ENCODE data around the gene RPS6KA2. TPM values are rescaled to one million over a fixed set of nuclear protein-coding genes. Genes with fewer than 3 reads are reported as not detected.

RPS6KA2 gene
- total RNA-seq, 2 experiments from 2014 or later: 9.3 to 10.9 TPM

DNA sequence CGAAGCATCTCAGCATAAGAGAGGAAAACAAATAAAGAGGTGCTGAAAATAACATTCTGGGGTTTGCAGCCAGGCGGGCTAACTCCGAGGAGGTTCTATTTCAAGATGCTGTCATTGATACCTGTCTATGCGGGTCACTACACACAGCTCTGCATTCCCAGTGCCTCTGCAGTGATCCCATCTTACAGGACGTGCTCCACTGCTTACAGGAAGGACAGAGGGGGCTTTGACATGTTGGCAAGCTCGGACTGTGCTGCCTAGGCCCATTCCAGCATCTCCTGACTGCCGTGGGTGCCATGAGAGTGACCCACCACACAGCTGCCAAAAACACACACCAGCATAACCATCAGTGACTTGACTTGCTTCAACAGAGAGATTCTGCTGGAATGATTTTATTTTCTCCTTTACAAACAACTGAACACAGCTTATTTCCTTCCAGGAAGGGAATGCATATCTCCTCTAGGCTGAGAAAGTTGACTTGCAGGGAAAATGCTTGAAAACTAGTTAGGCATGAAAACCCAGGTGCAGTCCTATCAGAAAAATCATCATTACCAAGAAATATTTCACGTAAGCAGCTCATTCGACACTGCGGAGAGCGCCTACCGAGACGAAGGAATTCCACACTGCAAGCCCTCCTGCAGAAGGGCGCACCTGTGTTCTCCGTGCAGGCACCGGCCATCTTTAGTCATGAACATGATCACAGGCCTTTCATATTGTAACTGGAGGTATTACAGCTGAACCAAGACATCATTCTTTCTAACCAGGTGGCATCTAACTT is 103.1 kb downstream of the RPS6KA2 start:
- H3K4me1 Mint-ChIP-seq: no peaks in the 10 kb centered on the region
- POLR2A ChIA-PET: no interaction called here

DNA sequence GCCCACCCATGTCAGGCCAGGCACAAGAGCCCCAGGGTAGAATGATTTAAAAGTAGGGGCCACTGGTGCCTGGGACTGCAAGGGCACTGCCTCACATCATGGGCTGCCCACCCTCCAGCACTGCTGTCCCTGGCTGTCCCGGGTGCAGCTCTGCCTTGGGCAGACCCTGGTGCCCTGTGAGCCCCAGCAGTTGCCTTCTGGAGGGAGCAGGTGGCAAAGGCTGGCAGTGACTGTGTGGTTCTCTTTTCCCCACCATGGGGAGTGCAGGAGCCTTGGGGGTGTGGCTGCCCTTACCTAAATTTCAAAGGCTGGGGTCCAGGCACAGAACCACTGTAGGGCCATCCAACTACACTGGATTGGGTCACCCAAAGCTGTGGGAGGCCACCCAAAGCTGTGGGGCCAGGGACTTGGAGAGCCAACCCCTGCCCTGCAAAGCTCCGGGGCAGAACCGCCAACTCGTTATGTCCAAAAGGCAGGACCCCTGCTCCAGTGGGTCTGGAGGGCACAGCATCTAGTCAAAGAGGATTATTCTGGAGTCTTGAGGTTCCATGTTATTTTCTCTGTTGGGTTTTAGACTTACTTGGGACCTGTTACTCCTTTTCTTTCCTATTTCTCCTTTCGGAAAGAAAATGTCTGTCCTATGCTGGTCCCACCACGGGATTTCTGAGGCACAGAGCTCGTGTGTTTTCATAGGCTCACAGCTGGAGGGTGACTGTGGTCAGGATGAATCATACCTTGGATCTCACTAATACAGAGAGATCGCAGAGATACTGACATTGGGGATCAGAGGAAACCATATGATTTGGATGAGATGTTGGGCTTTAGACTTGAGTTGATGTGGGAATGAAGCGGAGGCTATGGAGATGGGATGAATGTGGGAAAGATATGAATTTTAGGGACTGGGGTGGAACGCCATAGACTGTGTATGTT is 105.9 kb downstream of the RPS6KA2 start:
- no peaks in the 10 kb centered on the region for H3K9me3 Mint-ChIP-seq (ENCODE audit: low read depth)

More for the DNA sequence above, 103.1 kb downstream of the RPS6KA2 start:
- Mint-ChIP-seq H3K36me3 (ENCODE audit: low read depth) (peaks cover 4% of the 10 kb centered on the region), H3K27me3 (no peaks in the 10 kb centered on the region), H3K9me3 (ENCODE audit: low read depth) (no peaks in the 10 kb centered on the region), H3K4me3 (no peak overlapping the region), H3K27ac (no peak overlapping the region)
- DNase-seq (no peak), ATAC-seq (no peak)
- CTCF ChIA-PET: interaction anchor here (0.8 kb wide), 1 partner anchor 9 kb away, joined by 3 read pairs; no protein-coding TSS in a partner anchor
- intact Hi-C loops (cut with DNase I, micrococcal nuclease): no loop called here

DNA sequence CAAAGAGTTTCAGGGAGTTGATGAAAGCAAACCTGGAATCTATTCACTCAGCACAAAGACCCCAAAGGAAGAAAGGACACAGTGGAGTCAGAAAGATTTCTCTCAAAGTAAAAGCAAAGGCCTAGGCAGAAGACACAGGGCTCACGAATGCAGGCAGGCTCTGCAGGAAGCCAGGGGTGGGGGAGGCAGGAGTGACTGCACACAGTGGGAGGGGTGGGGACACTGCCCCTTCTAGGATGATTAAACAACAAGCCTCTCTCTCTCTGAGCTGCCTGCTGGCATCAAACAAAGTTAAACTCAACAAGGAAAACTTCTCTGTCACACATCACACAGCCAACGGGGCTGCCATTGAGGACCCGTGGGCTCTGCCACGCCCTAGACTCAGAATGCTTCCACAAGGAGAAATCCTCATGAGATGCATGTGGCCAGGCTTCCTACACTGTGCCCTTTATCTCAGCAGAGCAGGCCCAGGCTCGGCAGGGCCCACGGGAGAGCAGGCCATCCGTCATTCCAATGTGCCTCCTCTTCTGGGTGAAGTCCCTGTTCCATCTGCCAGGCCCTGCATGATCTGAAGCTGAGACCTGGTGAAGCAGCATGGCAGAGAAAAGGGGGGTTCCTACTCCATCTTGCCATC is 110.7 kb downstream of the RPS6KA2 start:
- ATAC-seq (no peak), DNase-seq (no peak)
- Mint-ChIP-seq H3K4me3 (no peak overlapping the region), H3K4me1 (peaks cover 15% of the 10 kb centered on the region), H3K27me3 (no peaks in the 10 kb centered on the region), H3K36me3 (ENCODE audit: low read depth) (no peaks in the 10 kb centered on the region), H3K27ac (no peak overlapping the region), H3K9me3 (ENCODE audit: low read depth) (no peaks in the 10 kb centered on the region)
- ChIA-PET POLR2A (no interaction called here), CTCF (interaction anchor here (0.7 to 1.1 kb wide), 2 partner anchors 51 to 111 kb away, joined by 3 to 5 read pairs; partner anchors contain the start of gene RPS6KA2)
- intact Hi-C loops (cut with DNase I, micrococcal nuclease): no loop called here

More for the DNA sequence above, 105.9 kb downstream of the RPS6KA2 start:
- Mint-ChIP-seq H3K36me3 (ENCODE audit: low read depth) (no peaks in the 10 kb centered on the region), H3K4me3 (no peak overlapping the region), H3K4me1 (no peaks in the 10 kb centered on the region), H3K27ac (no peak overlapping the region), H3K27me3 (no peaks in the 10 kb centered on the region)
- ChIA-PET POLR2A (no interaction called here), CTCF (interaction anchor here (0.6 kb wide), 1 partner anchor 339 kb away, joined by 3 read pairs; no protein-coding TSS in a partner anchor)
- DNase-seq: no peak
- no peak for ATAC-seq
- intact Hi-C loops (cut with DNase I, micrococcal nuclease): no loop called here

DNA sequence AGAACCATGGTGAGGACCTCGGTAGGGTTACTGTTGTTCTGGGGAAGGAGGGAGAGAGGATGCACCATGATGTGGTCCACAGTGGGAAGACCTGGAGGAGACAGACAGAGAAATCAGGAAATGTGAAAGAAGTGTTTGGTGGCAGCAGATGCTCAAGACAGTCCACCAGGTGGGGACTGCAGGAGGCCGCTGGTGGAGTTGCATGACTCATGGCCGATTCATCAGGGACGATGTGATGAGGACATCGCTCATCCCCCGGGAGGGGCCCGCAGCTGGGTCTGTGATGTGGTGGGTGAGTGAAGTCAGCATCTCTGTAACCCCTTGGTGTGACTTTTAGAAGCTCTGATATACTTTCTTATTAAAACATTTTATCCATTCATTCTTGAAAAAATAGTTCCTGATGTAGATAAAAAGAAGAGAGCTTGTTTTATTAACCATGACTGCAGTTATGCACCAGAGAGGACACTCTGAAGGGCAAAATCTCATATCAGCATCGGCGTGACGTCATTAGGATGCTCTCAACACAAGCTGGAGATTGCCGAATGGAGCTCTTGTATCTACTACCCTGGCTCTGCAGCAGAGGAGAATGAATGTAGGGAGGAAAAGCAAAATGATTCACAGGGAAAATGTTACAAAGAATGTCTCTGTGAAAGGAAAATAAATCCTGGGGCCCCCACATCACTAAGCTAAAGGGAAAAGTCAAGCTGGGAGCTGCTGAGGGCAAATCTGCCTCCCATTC is 111.8 kb downstream of the RPS6KA2 start:
- no peak overlapping the region for H3K27ac Mint-ChIP-seq
- CTCF ChIA-PET: interaction anchor here (0.8 to 1.5 kb wide), 4 partner anchors 9 to 115 kb away, joined by 3 to 5 read pairs (median 4); partner anchors contain the start of gene RPS6KA2
- DNase-seq: peak; percentile 82

DNA sequence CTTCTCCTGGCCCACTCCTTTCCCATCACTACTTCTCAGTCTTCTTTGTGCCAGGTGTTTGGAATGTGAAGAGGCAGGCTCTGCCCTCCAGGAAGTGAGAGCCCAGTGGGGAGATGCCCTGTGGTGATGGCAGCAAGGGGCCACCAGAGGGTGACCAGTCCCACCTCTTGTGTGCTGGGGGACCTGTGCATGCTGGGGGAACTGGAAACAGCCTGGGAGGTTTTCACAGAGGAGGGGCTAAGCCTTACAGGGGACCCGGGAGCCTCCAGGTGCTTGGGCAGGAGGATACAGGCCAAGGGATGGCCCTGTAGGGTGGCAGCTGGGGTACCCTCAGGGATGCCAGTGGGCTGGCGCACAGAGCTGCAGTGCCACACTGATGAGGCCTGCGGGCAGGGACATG is 112.9 kb downstream of the RPS6KA2 start:
- ATAC-seq (no peak), DNase-seq (no peak)
- peaks cover 15% of the 10 kb centered on the region for H3K4me1 Mint-ChIP-seq
- H3K4me3 Mint-ChIP-seq: no peak overlapping the region
- POLR2A ChIA-PET: no interaction called here
- CTCF ChIA-PET: interaction anchor here (1.5 kb wide), 1 partner anchor 20 kb away, joined by 3 read pairs; no protein-coding TSS in a partner anchor
- H3K27ac Mint-ChIP-seq: no peak overlapping the region
- no peaks in the 10 kb centered on the region for H3K9me3 Mint-ChIP-seq (ENCODE audit: low read depth)
- H3K27me3 Mint-ChIP-seq: no peaks in the 10 kb centered on the region
- no peaks in the 10 kb centered on the region for H3K36me3 Mint-ChIP-seq (ENCODE audit: low read depth)
- intact Hi-C loops (cut with DNase I, micrococcal nuclease): no loop called here

More for the DNA sequence above, 111.8 kb downstream of the RPS6KA2 start:
- intact Hi-C loops (cut with DNase I, micrococcal nuclease): loop anchor here in 1 of 2 experiments (1.0 kb wide), 1 partner anchor 112 kb away; the partner anchor contains the start of gene RPS6KA2
- Mint-ChIP-seq H3K9me3 (ENCODE audit: low read depth) (no peaks in the 10 kb centered on the region), H3K4me1 (peaks cover 15% of the 10 kb centered on the region), H3K27me3 (no peaks in the 10 kb centered on the region), H3K36me3 (ENCODE audit: low read depth) (no peaks in the 10 kb centered on the region), H3K4me3 (no peak overlapping the region)
- peak; percentile 95 for ATAC-seq
- POLR2A ChIA-PET: no interaction called here

DNA sequence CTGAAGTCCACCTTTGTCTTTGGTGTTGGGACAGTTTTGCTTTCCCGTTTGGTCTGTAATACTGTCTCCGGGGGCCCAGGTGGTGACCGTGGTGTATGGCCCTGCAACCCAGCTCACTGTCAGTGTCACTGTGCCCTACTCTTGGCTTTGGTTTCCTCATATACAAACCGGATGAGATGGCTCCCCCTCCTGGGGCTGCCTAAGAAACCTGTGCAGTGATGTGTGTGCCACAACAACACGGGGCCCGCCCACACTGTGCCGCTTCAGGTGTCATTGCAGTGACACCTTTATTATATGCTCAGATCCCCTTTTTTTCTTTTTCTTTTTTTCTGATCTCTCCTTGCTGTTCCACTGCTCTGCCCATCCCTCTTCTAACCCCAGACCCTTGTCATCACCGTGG is 114.5 kb downstream of the RPS6KA2 start:
- ChIA-PET CTCF (no interaction called here), POLR2A (no interaction called here)
- Mint-ChIP-seq H3K4me3 (no peak overlapping the region), H3K27ac (no peak overlapping the region), H3K9me3 (ENCODE audit: low read depth) (no peaks in the 10 kb centered on the region), H3K4me1 (peaks cover 15% of the 10 kb centered on the region), H3K36me3 (ENCODE audit: low read depth) (peaks cover 2% of the 10 kb centered on the region), H3K27me3 (no peaks in the 10 kb centered on the region)
- ATAC-seq: peak; percentile 68
- intact Hi-C loops (cut with DNase I, micrococcal nuclease): no loop called here
- DNase-seq: peak; percentile 68

DNA sequence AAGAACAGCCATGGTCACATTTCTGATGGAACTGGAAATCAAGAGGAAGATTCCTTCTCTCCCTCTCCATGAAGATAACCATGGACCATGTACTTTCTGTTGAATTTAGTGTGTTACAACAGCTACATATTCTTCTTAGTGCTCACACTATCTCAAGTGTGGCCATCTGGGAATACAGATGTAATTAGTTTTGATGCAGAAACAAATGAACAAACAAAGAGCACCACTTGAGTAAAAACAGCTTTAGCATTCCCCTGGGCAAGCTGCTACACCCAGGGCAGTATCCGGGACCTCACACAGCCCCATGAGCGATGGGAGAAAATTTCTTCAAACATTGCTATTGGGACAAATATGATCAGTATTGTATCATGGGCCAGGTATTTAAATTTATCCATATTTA is 115.7 kb downstream of the RPS6KA2 start:
- ATAC-seq (no peak), DNase-seq (no peak)
- H3K4me3 Mint-ChIP-seq: no peak overlapping the region
- H3K36me3 Mint-ChIP-seq (ENCODE audit: low read depth): peaks cover 2% of the 10 kb centered on the region
- H3K27ac Mint-ChIP-seq: no peak overlapping the region
- H3K9me3 Mint-ChIP-seq (ENCODE audit: low read depth): no peaks in the 10 kb centered on the region
- no peaks in the 10 kb centered on the region for H3K27me3 Mint-ChIP-seq
- peaks cover 15% of the 10 kb centered on the region for H3K4me1 Mint-ChIP-seq
- ChIA-PET CTCF (no interaction called here), POLR2A (no interaction called here)
- intact Hi-C loops (cut with DNase I, micrococcal nuclease): no loop called here

DNA sequence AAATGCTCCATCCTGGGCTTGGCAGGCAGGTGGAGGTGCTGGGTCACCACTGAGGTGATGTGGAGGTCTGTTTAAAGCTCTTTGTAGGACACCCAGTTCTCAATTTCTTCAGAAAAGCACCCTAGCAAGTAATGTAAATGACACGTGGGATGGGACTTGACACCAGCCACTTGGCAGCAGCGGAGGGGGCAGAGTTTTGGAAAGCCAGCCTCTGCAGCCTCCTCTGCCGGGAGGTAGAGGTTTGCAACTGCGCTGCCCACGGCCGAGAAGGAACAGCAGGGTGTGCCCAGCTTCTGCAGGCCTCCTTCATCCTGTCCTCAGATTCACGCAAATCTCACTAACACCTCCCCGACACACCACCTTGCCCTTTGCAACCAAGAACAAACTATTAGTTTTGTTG is 117.9 kb downstream of the RPS6KA2 start:
- intact Hi-C loops (cut with DNase I, micrococcal nuclease): no loop called here
- H3K36me3 Mint-ChIP-seq (ENCODE audit: low read depth): peaks cover 2% of the 10 kb centered on the region
- H3K27ac Mint-ChIP-seq: no peak overlapping the region
- no peaks in the 10 kb centered on the region for H3K9me3 Mint-ChIP-seq (ENCODE audit: low read depth)
- ChIA-PET CTCF (no interaction called here), POLR2A (no interaction called here)
- H3K4me1 Mint-ChIP-seq: peaks cover 6% of the 10 kb centered on the region
- H3K4me3 Mint-ChIP-seq: no peak overlapping the region
- no peak for DNase-seq
- no peak for ATAC-seq
- no peaks in the 10 kb centered on the region for H3K27me3 Mint-ChIP-seq

DNA sequence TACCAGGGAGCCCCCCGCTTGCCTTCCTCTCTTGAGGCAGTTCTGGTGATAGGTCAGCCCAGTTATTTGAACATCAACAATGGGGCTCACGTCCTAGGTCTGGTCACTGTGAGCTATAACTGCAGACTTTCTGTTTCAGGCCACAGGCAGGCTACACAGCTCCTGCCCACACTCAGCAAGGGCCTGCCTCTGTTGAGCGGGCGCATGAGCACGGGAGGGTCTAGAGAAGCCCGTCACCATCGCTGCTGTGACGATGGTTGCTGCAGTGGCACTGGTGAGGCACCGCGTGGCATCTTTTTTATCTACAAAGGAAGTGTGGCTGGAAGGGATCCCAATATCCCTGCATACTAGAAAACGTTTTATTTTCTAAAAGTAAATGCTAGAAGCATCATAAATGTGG is 118.3 kb downstream of the RPS6KA2 start:
- intact Hi-C loops (cut with DNase I, micrococcal nuclease): no loop called here
- POLR2A ChIA-PET: no interaction called here

DNA sequence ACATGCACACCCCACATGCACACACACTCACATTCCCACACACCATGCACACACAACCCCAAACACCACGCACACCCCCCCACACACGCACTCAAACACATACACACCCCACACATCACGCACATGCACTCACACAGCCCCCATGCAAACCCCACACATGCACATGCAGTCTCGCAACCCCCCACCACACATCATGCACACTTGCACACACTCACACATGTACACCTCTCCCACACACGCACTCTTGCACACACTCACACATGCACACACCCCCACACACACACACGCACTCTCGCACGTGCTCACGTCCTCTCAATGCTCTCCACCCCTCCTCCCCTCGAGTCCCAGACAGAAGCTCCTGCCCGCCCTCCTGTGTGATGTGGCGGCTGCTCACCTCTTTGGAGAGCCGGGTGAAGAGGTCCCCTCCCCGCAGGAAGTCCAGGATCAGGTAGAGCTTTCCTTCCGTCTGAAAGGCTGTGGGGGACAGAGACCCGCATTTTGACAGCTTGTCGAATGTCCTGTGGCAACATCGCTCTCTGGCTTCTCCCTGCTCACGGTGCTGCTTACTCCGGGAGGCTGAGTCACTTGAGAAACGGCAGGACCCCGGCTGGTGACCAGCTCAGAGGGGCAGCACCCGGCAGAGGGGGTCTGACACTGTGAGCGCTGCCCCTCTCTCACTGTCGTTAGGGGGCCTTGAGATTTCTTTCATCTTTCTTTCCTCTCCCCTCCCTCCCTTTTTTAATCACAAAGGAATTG is 119.1 kb downstream of the RPS6KA2 start:
- ChIA-PET POLR2A (no interaction called here), CTCF (no interaction called here)
- H3K27me3 Mint-ChIP-seq: no peaks in the 10 kb centered on the region
- H3K9me3 Mint-ChIP-seq (ENCODE audit: low read depth): no peaks in the 10 kb centered on the region
- intact Hi-C loops (cut with DNase I, micrococcal nuclease): no loop called here
- H3K4me3 Mint-ChIP-seq: no peak overlapping the region
- DNase-seq: no peak
- peaks cover 2% of the 10 kb centered on the region for H3K36me3 Mint-ChIP-seq (ENCODE audit: low read depth)
- peaks cover 6% of the 10 kb centered on the region for H3K4me1 Mint-ChIP-seq
- ATAC-seq: no peak
- no peak overlapping the region for H3K27ac Mint-ChIP-seq

More for the DNA sequence above, 118.3 kb downstream of the RPS6KA2 start:
- no peak for DNase-seq
- H3K4me1 Mint-ChIP-seq: peaks cover 6% of the 10 kb centered on the region
- H3K36me3 Mint-ChIP-seq (ENCODE audit: low read depth): peaks cover 2% of the 10 kb centered on the region
- no peaks in the 10 kb centered on the region for H3K9me3 Mint-ChIP-seq (ENCODE audit: low read depth)
- no peak overlapping the region for H3K4me3 Mint-ChIP-seq
- H3K27ac Mint-ChIP-seq: no peak overlapping the region
- no peaks in the 10 kb centered on the region for H3K27me3 Mint-ChIP-seq
- no peak for ATAC-seq
- CTCF ChIA-PET: no interaction called here

All from activated CD4-positive, alpha-beta T cell treated with anti-CD3 and anti-CD28 coated beads for 36 hours (primary cell).